ENCODE results near the gene FAM53B.
A peak's percentile ranks its signal among the peaks of the same experiment; 100 is the strongest.

The FAM53B gene

DNA sequence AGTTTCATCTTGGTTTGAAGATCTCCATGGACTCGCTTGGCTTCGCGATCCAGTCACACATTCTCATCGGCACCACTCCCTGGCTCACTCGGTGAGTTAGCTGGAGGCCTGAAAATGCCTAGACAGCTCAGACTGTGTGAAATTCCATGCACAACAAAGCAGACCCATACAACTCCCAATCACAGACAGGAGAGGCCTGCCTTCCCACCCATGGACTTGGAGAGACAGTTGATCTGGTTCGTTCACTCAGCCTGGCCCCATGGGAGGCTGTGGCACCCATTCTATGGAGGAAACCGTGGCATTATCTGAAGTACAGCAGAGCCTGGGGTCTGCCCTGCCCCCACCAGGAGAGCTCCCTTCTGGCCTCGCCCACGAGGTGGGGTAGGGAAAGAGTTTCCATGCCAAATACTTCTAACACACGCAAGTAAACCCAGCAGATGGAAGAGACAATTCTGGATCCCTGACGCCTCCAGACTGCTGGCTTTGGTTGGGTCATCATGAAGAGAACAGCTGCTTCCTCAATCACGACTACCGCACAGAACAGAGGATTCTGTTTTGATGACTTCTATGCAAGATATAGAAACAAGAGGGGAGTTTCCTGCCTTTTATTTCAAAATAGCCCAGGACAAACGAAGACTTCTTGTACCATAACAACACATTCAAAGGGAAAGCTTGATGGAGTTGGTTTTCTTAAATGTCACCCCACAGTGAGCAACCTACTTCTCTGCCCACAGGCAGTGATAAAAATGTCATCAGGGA is 15.9 kb downstream of the FAM53B start:
- DNase-seq (ENCODE audit: low read depth in 1 of 2, low spot score in 1 of 2), result no peak

DNA sequence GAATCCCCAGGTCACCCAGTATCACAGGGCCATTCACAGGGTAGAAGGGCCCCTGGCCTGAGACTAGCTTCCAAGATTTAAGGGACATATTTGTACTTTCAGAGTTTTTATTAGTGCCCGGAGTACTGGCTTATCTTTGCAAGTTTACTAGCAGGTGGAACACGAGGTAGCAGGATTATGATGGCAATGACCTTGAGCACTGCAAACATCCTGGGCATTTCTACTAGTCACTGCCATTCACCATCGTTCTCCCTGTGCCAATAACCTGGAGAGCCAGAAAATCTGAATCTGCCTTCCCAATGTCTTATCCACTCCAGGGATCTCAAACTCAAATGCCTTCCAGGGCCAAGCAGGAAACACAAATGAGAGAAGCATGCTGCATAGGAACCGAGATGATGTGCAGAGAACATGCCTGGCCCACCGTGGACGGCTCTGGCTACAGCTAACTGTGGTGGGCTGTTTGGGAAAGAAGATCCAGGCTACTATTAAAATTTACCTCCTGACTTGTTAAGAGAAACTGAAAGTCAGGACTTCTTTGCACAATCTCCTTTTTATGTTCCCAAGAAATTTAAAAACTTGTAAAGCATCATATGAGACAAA is 16.7 kb downstream of the FAM53B start:
- no peak for DNase-seq (ENCODE audit: low read depth in 1 of 2, low spot score in 1 of 2)

DNA sequence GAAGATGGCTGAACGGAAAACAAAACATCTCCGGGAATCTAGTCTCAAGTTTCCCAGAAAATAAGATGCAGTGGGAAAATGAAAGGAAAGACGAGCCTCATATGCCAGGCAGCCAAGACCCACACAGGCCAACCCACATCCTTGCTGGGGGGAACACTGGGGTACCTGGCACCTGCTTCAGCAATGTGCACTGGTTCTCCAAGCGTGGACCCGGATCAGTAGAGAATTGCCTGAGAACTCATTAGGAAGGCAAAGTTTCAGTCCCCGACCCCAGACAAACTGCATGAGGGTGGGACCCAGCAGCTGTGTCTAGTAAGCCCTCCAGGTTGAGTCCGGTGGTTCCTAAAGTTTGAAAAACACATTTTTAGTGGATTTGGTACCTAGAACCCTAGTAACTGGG is 18.4 kb downstream of the FAM53B start:
- no peak for DNase-seq (ENCODE audit: low read depth in 1 of 2, low spot score in 1 of 2)

DNA sequence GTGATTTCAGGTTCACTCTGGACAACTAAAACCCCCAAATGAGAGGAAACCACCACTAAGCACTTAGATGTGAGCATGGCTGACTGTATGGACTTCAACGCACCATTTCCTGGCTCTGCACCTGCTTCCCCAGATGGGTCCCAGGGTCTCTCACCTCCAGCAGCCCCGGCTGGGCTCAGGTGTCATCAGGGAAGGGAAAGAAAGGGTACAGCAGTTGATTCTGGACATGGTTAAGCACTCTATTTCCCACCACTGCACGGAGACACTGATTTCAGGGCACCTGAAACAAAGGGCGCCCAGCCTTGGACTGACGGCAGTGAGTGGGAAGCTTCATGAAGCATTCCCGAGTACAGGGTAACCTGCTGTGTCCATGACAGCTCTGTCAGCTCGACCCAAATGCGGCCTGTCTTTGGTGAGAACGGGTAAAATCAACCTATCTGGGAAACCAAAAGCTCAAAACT is 19.0 kb downstream of the FAM53B start:
- DNase-seq (ENCODE audit: low read depth in 1 of 2, low spot score in 1 of 2), result no peak

DNA sequence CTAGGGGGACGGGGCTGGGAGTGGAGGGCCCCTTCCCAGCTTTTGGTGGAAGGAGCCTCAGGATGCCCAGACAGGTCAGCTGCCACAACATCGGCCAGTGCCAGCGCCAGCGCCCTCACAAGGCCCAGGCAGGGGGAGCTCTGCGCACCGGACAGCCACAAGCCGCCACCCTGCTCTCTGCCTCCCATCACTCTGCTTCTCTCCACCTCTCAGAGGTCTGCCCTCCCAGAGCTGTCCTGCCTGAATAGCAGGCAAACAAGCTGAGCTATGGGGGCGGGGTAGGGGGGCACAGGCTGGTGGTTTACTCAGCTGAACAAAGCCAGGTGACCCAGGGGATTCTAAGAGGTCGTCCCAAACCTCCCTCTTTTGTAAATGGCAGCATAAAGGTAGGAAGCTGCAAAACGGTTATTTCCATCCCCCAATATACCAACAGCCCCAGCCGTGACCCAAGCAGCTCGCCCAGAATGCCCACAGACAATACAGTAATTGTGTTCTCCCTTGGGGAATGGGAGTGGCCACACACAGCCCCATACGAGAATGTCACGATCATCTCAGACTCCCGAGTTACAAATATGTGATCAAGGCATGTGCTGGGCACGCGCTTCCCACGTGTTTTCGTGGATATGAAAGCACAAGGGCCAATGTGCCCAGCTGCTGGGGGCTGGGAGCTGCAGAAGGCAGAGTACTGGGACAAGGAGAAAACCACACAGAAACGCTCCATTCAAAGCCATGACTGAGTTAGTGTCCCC is 19.7 kb downstream of the FAM53B start:
- no peak for DNase-seq (ENCODE audit: low read depth in 1 of 2, low spot score in 1 of 2)

DNA sequence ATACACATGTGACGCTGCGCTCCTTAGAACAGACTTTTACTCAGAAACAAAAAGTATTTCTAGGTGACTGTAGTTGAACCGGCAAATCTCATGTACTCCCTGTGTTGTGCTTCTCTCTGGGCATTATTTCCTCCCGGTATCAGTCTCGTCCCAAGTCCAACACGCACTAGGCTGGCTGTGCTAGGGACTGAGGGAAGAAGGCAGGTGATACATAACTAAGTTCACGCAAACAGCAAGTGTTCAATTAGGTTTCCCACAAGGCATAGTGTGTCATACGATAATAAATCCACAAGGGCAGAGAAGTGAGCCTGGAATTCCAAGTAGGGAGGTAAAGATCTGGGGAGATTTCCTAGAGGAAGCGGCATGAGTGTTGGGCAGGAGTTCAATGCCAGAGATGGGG is 20.4 kb downstream of the FAM53B start:
- no peak for DNase-seq (ENCODE audit: low read depth in 1 of 2, low spot score in 1 of 2)

DNA sequence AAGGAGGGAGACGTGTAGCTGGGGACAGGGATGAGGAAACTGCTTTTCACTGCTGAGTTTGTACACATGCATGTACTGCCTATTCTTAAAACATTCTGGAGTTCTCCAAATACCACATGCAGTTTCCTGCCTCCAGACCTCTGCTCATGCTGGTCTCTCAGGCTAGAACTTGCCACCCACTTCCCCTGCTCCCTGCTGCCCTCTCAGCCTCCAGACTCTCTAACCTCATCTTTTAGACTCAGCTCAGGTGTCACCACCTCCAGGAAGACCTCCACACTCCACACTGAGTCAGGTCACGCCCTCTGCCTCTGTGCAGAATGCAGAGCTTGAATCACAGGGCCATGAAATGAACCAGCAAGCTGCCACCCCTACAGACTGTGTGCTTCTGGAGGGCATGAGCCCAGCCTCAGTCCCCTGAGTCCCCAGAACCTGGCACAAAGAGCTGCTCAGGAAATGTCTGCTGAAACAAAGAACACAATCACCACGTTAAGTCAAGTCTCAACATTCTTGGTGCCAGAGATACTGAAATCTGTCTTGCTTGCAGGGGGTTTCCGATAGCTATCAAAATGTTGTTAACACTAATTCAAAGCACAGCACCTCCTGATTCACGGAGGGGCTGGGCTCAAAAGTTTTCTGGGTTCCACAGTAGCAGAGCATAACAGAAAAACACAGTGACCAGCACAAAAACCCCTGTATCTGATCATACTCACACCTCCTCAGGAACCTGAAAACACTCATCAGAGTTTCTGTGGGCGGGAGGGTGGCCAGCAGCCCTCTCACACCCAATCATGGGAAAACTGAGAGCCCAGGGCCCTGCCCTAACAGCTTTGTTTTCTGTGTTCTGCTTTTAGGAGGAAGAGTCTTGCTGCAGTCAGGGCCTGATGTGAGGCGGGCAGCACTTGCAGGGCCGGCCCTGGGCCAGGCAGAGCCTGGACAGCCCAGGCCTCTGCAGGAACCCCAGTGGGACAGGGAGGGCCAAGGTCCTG is 21.1 kb downstream of the FAM53B start:
- DNase-seq (ENCODE audit: low read depth in 1 of 2, low spot score in 1 of 2), result no peak

DNA sequence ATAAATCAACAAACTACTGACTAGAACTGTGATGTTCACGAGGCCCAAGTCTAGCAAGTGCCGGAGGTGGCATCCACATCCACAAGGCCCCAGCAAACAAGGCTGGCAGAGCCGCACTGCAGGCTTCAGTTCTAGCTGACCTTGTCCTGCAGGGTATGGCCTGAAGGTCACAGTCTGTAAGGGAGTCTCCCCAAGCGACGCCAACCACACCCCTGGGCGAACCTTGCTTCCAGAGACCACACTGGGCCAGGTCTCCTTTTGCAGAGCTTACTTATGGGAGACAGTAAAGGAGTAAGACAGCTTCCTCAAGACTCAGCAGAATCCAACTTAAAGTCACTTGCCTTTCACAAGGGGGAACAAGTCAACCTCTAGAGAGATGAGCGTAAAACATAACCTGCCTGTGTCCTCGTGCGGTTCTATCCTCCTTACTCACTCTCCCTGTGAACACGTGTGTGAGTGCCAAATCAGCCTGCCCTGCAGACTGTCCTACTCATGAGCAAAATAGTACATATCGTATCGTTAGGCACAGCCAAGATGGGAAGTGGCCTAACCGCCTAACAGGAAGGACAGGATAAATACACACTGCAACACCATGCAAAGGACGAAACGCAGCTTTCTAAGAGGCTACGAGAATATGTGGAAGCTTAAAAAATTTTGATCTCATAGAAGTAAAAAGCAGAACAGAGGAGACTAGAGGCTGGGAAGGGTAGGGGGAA is 22.7 kb downstream of the FAM53B start:
- DNase-seq (ENCODE audit: low read depth in 1 of 2, low spot score in 1 of 2), result no peak

DNA sequence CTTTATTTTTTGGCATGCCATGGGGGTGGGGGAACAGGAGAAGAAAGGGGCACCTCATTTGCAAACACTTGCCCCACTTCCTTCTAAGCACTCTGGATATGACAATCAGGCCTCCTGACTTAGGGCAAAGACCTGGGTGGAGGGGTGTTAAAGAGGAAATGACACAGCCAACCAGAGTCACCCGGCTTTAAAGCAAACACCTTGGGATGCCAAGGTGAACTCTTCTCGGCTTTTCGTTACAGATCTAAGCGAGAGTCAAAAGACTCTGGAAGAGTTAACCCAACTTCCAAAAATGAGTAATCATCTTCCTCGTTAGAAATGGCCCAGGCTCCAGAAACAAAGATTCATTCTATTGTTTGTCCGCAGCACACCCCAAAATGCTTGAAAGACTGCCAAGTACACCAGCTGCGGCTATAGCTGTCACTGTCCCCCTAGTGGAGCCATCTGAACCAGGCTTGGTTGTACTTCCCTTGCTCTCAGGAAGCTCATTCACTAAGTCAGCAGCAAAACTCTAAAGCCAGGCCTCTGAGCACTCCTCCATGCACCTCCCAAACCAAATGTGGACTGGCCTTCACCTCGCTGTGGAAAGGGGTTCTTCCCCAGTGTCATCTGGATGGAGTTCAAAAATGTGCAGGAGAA is 24.8 kb downstream of the FAM53B start:
- DNase-seq (ENCODE audit: low read depth in 1 of 2, low spot score in 1 of 2), result peak in 1 of 2 donors; percentile 45

DNA sequence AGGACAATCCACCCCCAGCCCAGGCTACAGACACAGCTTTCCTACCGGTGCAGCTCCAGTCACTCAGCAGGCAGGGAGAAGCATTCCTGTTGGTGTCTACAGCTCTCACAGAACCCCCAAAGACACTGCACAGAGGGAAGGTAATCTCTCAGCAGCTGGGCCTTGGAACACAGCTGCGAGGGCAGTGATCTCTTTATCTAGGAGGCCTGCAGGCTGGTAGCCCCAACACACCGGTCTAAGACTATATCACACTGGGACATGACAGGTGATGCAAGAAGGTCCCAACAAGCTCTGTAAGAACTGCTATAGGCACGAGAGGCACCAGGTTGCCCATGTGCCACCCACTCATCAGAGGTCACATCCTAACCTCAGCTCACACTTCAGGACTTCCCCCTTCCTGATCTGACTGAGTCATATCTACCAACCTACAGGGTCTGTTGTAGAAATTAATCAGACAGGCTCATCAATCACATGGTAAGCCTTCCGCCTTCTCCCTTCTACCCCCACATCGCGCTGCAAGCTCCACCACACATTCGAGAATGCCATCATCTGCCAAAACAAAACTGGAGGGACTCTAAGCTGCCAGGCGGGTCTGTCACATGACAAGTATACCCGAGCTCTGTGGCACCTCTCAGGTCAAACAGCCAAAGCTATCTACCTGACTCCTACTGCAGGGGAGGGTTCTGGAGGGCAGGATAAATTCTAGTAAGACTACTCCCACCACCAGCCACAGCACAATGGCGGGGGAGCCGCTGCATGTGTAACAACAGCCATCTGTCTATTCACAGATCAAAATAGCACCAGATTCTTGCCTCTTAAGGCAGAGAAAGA is 26.1 kb downstream of the FAM53B start:
- DNase-seq (ENCODE audit: low read depth in 1 of 2, low spot score in 1 of 2), result peak; percentile 49 to 54

DNA sequence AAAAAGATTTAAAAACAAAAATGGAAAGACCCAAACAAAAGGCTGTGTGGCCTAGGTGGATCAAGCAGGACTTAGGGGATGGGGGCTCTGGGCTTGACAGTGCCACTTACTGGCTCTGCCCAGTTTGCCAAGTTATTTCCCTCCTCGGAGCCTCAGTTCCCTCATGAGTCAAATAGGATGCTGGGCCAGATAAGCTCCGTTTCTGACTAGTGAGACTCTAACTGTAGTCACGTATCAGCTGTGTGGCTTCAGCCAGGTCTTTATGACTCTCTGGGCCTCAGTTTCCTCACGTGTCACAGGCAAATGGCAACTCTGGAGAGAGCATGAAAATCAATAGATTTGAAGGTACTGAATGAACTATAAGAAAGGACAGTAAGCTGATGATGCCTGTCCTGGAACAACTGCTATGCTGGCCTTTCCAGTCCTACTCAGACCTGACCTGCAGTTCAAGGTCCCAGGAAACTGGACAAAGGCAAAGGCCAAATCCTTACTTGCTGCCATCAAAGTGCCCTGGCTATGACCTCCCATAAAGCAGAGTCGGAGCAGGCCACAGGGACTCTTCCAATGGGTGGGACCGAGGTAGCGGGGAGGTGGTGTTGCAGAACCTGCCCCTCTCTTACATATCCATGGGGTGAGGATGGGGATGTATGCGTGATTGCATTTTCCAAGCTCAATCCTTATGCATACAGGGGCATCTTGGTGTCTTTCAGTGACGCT is 27.0 kb downstream of the FAM53B start:
- DNase-seq (ENCODE audit: low read depth in 1 of 2, low spot score in 1 of 2), result no peak

DNA sequence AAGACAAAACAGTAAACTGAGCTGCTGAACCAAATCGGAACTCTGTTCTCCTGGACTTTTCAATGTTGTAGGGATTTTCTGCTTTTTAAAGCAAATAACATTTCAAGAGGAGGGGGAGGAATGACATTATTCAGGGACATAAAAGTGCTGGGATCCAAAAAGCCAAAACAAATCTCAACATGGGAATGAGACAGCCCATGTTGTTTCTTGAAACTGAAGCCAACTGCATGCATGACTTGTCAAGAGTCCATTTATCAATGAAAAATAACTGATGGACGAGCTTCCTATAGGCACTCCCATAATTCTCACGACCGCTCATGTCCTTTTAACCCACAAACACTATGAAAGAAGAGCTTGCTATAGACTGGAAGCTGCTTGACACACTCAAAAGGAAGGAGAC is 27.8 kb downstream of the FAM53B start:
- DNase-seq (ENCODE audit: low read depth in 1 of 2, low spot score in 1 of 2), result no peak

DNA sequence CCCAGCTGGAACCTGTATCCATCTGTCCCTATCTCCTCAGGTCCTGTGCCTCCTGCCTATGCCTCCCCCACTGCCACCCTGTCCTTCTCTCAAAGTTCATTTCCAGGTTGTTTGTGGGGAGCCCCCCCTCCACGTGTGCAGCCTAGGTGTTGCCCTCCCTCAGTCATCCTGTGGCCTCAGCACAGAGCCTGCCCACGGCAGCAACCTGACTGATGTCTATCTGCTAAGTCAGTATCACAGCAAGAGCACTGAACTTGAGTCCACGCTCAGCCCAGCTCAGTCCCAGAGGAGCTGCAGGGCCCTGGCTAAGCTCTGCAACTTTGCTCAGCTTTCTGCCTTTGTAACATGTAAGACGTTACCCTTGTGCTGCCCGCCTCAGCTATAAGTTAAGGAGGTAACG is 28.7 kb downstream of the FAM53B start:
- DNase-seq (ENCODE audit: low read depth in 1 of 2, low spot score in 1 of 2), result no peak

DNA sequence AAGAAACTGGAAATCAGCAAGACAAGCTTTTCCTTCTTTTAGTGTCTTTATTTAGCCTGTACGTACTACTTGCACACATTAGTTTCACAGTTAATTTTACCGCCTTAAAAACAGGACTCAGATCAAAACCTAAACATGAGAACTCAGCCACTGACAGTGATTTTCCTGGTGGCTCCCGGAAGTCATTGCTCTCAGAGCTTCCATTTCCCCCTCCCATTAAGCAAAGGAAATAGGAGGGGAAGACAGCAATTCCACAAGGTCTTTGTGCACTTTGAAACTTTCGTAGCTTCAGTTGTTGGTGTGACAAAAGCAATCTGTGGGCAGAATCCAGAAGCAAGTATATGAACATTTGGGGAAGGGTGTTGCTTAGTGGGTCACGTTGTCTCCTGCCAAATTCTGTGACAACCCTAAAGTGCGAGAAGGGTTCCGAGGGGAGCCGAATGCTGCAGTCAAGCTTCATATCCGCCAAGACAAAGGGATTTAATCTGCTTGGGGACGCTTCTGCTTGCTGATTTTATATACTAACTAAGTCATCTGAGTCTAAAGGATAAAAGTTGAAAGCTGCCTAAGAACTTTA is 30.4 kb downstream of the FAM53B start:
- DNase-seq (ENCODE audit: low read depth in 1 of 2, low spot score in 1 of 2), result no peak

DNA sequence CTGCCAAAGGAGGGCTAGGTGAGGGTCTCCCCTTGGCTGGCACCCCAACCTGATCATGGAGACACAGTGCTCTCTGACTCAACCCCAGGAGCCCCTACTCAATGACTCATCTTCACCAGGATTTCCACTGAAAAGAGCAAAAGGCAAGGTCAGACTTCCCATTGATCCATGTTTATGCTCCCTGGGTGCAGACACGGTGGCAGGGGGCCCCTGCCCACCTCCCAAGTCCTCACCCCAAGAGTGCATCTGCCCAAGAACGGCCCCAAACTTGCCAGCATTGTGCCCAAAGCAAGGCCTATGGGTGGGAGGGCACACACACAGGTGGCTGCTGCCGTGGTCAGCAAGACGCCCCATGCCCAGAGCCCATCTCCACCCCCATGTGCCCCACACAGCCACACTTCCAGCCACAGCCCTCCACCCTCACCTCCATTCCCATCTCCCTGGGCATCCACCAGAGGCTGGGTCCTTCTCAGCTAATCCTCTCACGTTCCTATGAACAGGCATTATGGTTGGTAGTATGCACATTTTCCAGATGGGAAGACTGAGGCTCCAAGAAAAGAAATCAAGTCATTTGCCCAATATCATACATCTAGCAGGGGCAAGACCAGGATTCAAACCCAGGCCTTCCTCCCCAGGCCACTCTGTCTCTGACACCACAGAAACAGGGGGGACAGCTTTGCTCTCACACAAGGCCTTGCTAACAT is 31.3 kb downstream of the FAM53B start:
- DNase-seq (ENCODE audit: low read depth in 1 of 2, low spot score in 1 of 2), result no peak

DNA sequence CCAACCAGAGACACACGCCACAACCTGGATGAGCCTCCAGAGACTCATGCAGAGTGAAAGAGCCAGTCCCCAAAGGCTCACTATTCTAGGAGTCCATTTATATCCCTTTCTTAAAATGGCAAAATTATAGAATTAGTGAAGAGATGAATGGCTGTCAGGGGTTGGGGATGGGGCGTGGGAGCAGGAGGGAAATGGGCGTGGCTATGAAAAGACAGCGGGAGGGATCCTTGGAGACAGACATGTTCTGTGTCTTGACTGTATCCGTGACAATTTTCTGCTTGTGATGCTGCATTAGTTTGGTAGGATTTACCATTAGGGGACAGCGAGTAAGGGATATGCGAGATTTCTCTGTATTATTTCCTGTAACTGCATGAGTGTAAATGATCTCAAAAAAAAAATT is 33.0 kb downstream of the FAM53B start:
- DNase-seq (ENCODE audit: low read depth in 1 of 2, low spot score in 1 of 2), result no peak

DNA sequence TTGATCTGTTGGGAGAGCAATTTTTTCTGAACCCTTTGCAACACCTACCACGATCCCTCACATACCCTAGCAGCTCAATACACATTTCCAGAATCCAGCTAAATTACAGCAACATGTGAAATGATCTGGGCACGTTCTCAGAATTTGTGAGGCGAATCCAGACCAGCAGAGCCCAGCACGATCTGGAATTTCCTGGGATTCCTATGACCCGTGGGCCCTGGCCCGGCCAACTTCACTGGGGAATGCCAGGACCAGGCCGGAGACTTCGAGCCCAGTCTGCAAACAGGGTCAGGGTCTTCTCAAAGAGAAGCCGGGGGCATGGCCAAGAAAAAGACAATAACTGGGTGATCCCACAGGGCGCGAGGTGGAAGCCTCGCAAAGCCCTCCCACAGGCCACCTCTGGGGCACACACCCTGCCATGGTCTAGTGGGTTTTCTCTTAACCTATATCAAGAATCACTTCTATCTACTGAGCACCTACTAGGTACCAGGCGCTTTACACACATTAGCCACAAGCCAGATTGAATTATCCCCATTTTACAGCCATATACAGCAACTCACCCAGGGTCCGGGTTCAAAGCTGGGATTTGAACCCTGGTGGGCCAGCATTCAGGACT is 33.8 kb downstream of the FAM53B start:
- no peak for DNase-seq (ENCODE audit: low read depth in 1 of 2, low spot score in 1 of 2)

Data from stimulated activated CD4-positive, alpha-beta T cell treated with anti-CD3 and anti-CD28 coated beads, Interleukin-15, amount 100 ng/mL, for 1 hour (primary cell).